ENCODE data around the gene MPRIP. TPM values are rescaled to one million over a fixed set of nuclear protein-coding genes. Genes with fewer than 3 reads are reported as not detected.

The MPRIP gene
- total RNA-seq, 4 donors from 2014 or later, result 141 to 305 (median 291) TPM

Small RNAs within 50 kb of the gene (small RNA-seq; reads per million reads assigned to genes)
- 0 reads per million in 2 donors for gene RNU6-767P

Other genes with a start within 250 kb of the MPRIP start
- 10 to 100 TPM in 1 of 4 donors, 1 to 10 TPM in 1, not detected in 2; 3.2 to 86.6 TPM for gene TNFRSF13B, start 70.3 kb upstream of the MPRIP start, total RNA-seq
- gene PLD6, start 163.9 kb downstream of the MPRIP start, total RNA-seq, result 1 to 10 TPM in 2 of 4 donors, not detected in 2; 1.6 to 3.5 TPM
- gene FLCN, start 194.7 kb downstream of the MPRIP start, total RNA-seq, result 100 to 1,000 TPM; 186 to 243 (median 210) TPM
- 10 to 100 TPM; 21.4 to 36.3 (median 29.4) TPM for gene COPS3, start 238.8 kb downstream of the MPRIP start, total RNA-seq

Data from Peyer's patch (tissue), 4 donors.